Fibroblast of the aortic adventitia (primary cell): ENCODE measurements around the gene SLAMF8. TPM values are rescaled to one million over a fixed set of nuclear protein-coding genes. Genes with fewer than 3 reads are reported as not detected.

Experiments used
- DNase-seq: peaks from one replicate; pipeline ENCODE4 v3.0.0-alpha.2; 2010; ENCODE audit warnings: low read depth
- H3K4me3 ChIP-seq: 2 replicates; pipeline ENCODE4 v1.5.1; 2011; ENCODE audit warnings: low read depth, mild to moderate bottlenecking, control low read depth, low read length, moderate library complexity
- small RNA-seq: library from RNA; depleted of rRNA; stranded (forward); fragments of <200 nt; gene quantifications from one replicate; pipeline ENCODE3, GENCODE V24; 2012
- total RNA-seq: library from RNA; depleted of rRNA; stranded (reverse); fragments of >200 nt; gene quantifications from 2 replicates; pipeline ENCODE4 v1.2.3, GENCODE V29; 2012; ENCODE audit warnings: low replicate concordance
- TF ChIP-seq, protein P1 (sequence below): IDR thresholded peaks from 2 replicates; pipeline ENCODE4 v1.5.1; 2011; ENCODE audit warnings: mild to moderate bottlenecking, low read length, control low read depth, inconsistent platforms; ENCODE audit not compliant: insufficient read depth

The SLAMF8 gene
- total RNA-seq, 1 donor = not detected

DNA sequence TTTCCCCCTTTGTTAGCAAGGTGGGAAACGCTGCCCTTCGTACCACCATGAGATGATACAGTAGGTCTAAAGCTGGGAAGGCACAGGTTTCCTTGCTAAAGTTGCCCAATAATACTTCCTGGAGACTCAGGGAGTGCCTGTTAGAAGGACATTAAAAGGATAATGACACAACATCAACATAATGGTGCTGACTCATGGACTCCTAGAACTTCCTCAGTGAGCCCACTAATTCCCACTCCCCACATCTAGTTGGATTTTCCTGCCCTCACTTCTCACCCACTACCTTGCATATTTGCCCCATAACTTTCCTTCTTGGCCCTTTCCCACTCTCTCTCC lies 55.8 kb downstream of the SLAMF8 start:
- TF ChIP-seq, protein P1, sequence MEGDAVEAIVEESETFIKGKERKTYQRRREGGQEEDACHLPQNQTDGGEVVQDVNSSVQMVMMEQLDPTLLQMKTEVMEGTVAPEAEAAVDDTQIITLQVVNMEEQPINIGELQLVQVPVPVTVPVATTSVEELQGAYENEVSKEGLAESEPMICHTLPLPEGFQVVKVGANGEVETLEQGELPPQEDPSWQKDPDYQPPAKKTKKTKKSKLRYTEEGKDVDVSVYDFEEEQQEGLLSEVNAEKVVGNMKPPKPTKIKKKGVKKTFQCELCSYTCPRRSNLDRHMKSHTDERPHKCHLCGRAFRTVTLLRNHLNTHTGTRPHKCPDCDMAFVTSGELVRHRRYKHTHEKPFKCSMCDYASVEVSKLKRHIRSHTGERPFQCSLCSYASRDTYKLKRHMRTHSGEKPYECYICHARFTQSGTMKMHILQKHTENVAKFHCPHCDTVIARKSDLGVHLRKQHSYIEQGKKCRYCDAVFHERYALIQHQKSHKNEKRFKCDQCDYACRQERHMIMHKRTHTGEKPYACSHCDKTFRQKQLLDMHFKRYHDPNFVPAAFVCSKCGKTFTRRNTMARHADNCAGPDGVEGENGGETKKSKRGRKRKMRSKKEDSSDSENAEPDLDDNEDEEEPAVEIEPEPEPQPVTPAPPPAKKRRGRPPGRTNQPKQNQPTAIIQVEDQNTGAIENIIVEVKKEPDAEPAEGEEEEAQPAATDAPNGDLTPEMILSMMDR = no peak
- H3K4me3 ChIP-seq = no peak overlapping the region
- peak; percentile 16 for DNase-seq

DNA sequence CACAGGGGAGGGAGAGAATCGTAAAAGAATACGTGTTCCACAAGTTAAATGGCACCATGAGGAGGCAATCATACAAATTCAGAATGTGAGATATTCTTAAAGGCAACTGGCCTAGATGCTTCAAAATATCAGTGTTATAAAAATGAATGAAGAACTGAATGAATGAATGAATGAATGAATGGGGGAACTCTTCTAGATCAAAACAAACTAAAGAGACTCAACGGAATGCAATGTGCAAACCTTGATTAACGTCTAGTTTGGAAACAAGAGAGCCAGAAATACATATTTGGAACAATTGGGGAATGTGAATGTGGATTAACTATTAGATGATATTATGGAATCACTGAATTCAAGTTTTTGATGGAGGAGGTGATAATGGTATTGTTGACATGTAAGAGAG lies 56.5 kb downstream of the SLAMF8 start:
- TF ChIP-seq, protein P1 = no peak
- H3K4me3 ChIP-seq = no peak overlapping the region
- DNase-seq = no peak

DNA sequence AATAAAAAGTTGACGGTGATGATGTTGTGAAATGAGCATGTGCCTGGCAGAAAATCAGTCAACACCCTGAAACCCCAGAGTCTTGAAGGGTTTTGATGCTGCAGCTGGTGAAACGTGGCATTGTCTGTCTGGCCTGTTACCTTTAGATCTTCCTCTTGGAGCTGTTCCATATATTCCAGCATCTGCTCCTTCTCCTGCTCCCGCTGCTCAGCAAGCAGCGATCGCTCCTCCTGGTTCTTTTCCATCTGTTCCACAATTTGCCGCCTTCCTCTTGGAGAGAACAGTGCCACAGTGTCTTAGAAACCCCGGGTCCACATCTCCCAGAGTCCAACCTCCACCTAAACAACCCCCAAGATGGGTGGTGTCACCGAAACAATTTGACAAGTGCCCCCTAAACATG lies 57.6 kb downstream of the SLAMF8 start:
- DNase-seq = no peak
- TF ChIP-seq, protein P1 = no peak
- H3K4me3 ChIP-seq = no peak overlapping the region

Small RNAs within 50 kb of the gene (small RNA-seq; reads per million reads assigned to genes)
- gene RF00570 = not detected

Other genes with a start within 250 kb of the SLAMF8 start
- gene APCS, start 239.0 kb upstream of the SLAMF8 start, total RNA-seq = not detected in 2 replicates
- gene CRP, start 112.3 kb upstream of the SLAMF8 start, total RNA-seq = not detected in 2 replicates
- gene DUSP23, start 45.9 kb upstream of the SLAMF8 start, total RNA-seq = 10.0 and 27.8 TPM in 2 replicates
- gene FCRL6, start 24.5 kb upstream of the SLAMF8 start, total RNA-seq = not detected in 2 replicates
- not detected in 2 replicates for gene VSIG8, start 35.8 kb downstream of the SLAMF8 start, total RNA-seq
- gene CFAP45, start 73.3 kb downstream of the SLAMF8 start, total RNA-seq = 0.27 and 1.4 TPM in 2 replicates
- gene TAGLN2, start 98.6 kb downstream of the SLAMF8 start, total RNA-seq = 62.4 and 228 TPM in 2 replicates
- gene IGSF9, start 118.7 kb downstream of the SLAMF8 start, total RNA-seq = 2.0 TPM in 1 of 2 replicates, not detected in the other
- not detected in 2 replicates for gene SLAMF9, start 127.4 kb downstream of the SLAMF8 start, total RNA-seq
- 3.3 and 7.7 TPM in 2 replicates for gene PIGM, start 205.1 kb downstream of the SLAMF8 start, total RNA-seq
- gene KCNJ10, start 243.3 kb downstream of the SLAMF8 start, total RNA-seq = not detected in 2 replicates